Measurements from ENCODE around the gene MAP2K6. TPM values are rescaled to one million over a fixed set of nuclear protein-coding genes. Genes with fewer than 3 reads are reported as not detected.
A peak's percentile ranks its signal among the peaks of the same experiment; 100 is the strongest.

The MAP2K6 gene
- total RNA-seq, 1 experiment from 2014 or later = 0.06 TPM

GRCh38 chr17:69528035-69528434 is 113.5 kb downstream of the MAP2K6 start:
- no peak for DNase-seq (ENCODE audit: low read depth)

- no peak for DNase-seq (ENCODE audit: low read depth)
Observed at GRCh38 chr17:69533481-69534234, 119.2 kb downstream of the MAP2K6 start.

GRCh38 chr17:69534235-69534621 is 119.7 kb downstream of the MAP2K6 start:
- DNase-seq (ENCODE audit: low read depth) = no peak

GRCh38 chr17:69535016-69535570 is 120.6 kb downstream of the MAP2K6 start:
- no peak for DNase-seq (ENCODE audit: low read depth)

- DNase-seq (ENCODE audit: low read depth) = no peak
Observed at GRCh38 chr17:69538795-69539194, 124.3 kb downstream of the MAP2K6 start.

GRCh38 chr17:69539274-69539673 is 124.8 kb downstream of the MAP2K6 start:
- DNase-seq (ENCODE audit: low read depth) = no peak

GRCh38 chr17:69539781-69540319 is 125.4 kb downstream of the MAP2K6 start:
- peak; percentile 74 for DNase-seq (ENCODE audit: low read depth)

- DNase-seq (ENCODE audit: low read depth) = no peak
Observed at GRCh38 chr17:69540356-69540755, 125.9 kb downstream of the MAP2K6 start.

GRCh38 chr17:69547230-69547629 is 132.7 kb downstream of the MAP2K6 start:
- no peak for DNase-seq (ENCODE audit: low read depth)

GRCh38 chr17:69547947-69548346 is 133.4 kb downstream of the MAP2K6 start:
- DNase-seq (ENCODE audit: low read depth) = no peak

- DNase-seq (ENCODE audit: low read depth) = no peak
Observed at GRCh38 chr17:69551212-69552010, 136.9 kb downstream of the MAP2K6 start.

- no peak for DNase-seq (ENCODE audit: low read depth)
Observed at GRCh38 chr17:69552986-69553667, 138.6 kb downstream of the MAP2K6 start.

GRCh38 chr17:69555056-69555455 is 140.6 kb downstream of the MAP2K6 start:
- no peak for DNase-seq (ENCODE audit: low read depth)

GRCh38 chr17:69557339-69557738 is 142.8 kb downstream of the MAP2K6 start:
- no peak for DNase-seq (ENCODE audit: low read depth)

GRCh38 chr17:69558796-69559195 is 144.3 kb downstream of the MAP2K6 start:
- DNase-seq (ENCODE audit: low read depth) = no peak

- peak; percentile 59 for DNase-seq (ENCODE audit: low read depth)
Observed at GRCh38 chr17:69560987-69561441, 146.5 kb downstream of the MAP2K6 start.

GRCh38 chr17:69561462-69561861 is 147.0 kb downstream of the MAP2K6 start:
- no peak for DNase-seq (ENCODE audit: low read depth)

- DNase-seq (ENCODE audit: low read depth) = no peak
Observed at GRCh38 chr17:69565447-69565846, 150.9 kb downstream of the MAP2K6 start.

- DNase-seq (ENCODE audit: low read depth) = peak; percentile 21
Observed at GRCh38 chr17:69567130-69567529, 152.6 kb downstream of the MAP2K6 start.

- no peak for DNase-seq (ENCODE audit: low read depth)
Observed at GRCh38 chr17:69572747-69573146, 158.2 kb downstream of the MAP2K6 start.

GRCh38 chr17:69573396-69573795 is 158.9 kb downstream of the MAP2K6 start:
- no peak for DNase-seq (ENCODE audit: low read depth)

All from LHCN-M2 (cell line).